ENCODE data around the gene DCD. TPM values are rescaled to one million over a fixed set of nuclear protein-coding genes. Genes with fewer than 3 reads are reported as not detected.

Gene DCD
- total and polyA plus RNA-seq, 2 experiments from 2014 or later: not detected

- no peaks in the 10 kb centered on the region for H3K9me3 ChIP-seq (ENCODE audit: low read depth)
- no peak overlapping the region for H3K4me2 ChIP-seq
- H3K9me2 ChIP-seq (replicated peaks; ENCODE audit: insufficient read depth): no peaks in the 10 kb centered on the region
- H3K27me3 ChIP-seq: peaks cover 27% of the 10 kb centered on the region
- no peak overlapping the region for H3K27ac ChIP-seq
- H3K4me3 ChIP-seq: no peak overlapping the region
- H3K4me1 ChIP-seq (ENCODE audit: insufficient read depth): peaks cover 3% of the 10 kb centered on the region
- no peak overlapping the region for H2AFZ ChIP-seq
- H3K36me3 ChIP-seq (replicated peaks; ENCODE audit: insufficient read depth, low read depth): no peaks in the 10 kb centered on the region
- TF ChIP-seq EZH2 (IDR thresholded peaks at IDR 0.05; ENCODE audit: borderline replicate concordance) (no peak), CTCF (IDR thresholded peaks at IDR 0.05; ENCODE audit: poor library complexity) (no peak), EZH2phosphoT487 (IDR thresholded peaks at IDR 0.05; ENCODE audit: low read depth, severe bottlenecking, unreplicated experiment) (no peak)
- 20% methylated on average over 2 of the region's 2 CpGs for WGBS (ENCODE audit: low lambda C conversion rate, missing lambda C conversion rate)
- DNase-seq (ENCODE audit: low spot score): no peak
- no peaks in the 10 kb centered on the region for H4K20me1 ChIP-seq (ENCODE audit: insufficient read depth, poor library complexity, severe bottlenecking)
- no peaks in the 10 kb centered on the region for H3K79me2 ChIP-seq
These were observed 6.8 kb upstream of the DCD start for GRCh38 chr12:54654926-54655325.

- 88% methylated on average over 9 of the region's 9 CpGs for WGBS (ENCODE audit: low lambda C conversion rate, missing lambda C conversion rate)
- H3K9me2 ChIP-seq (replicated peaks; ENCODE audit: insufficient read depth): no peaks in the 10 kb centered on the region
- no peak overlapping the region for H3K4me3 ChIP-seq
- H3K27ac ChIP-seq: no peak overlapping the region
- no peaks in the 10 kb centered on the region for H3K36me3 ChIP-seq (replicated peaks; ENCODE audit: insufficient read depth, low read depth)
- H3K4me1 ChIP-seq (ENCODE audit: insufficient read depth): no peaks in the 10 kb centered on the region
- H3K79me2 ChIP-seq: no peaks in the 10 kb centered on the region
- H3K27me3 ChIP-seq: peaks cover 32% of the 10 kb centered on the region
- TF ChIP-seq EZH2phosphoT487 (IDR thresholded peaks at IDR 0.05; ENCODE audit: low read depth, severe bottlenecking, unreplicated experiment) (no peak), EZH2 (IDR thresholded peaks at IDR 0.05; ENCODE audit: borderline replicate concordance) (no peak)
- no peaks in the 10 kb centered on the region for H4K20me1 ChIP-seq (ENCODE audit: insufficient read depth, poor library complexity, severe bottlenecking)
- H3K9me3 ChIP-seq (ENCODE audit: low read depth): no peaks in the 10 kb centered on the region
- no peak for DNase-seq (ENCODE audit: low spot score)
- H2AFZ ChIP-seq: no peak overlapping the region
- no peak overlapping the region for H3K4me2 ChIP-seq
These were observed 4.9 kb upstream of the DCD start for GRCh38 chr12:54653025-54653424.

GRCh38 chr12:54650889-54651288, 2.7 kb upstream of the DCD start:
- H4K20me1 ChIP-seq (ENCODE audit: insufficient read depth, poor library complexity, severe bottlenecking): no peaks in the 10 kb centered on the region
- TF ChIP-seq CTCF (IDR thresholded peaks at IDR 0.05; ENCODE audit: poor library complexity): no peak
- TF ChIP-seq EZH2phosphoT487 (IDR thresholded peaks at IDR 0.05; ENCODE audit: low read depth, severe bottlenecking, unreplicated experiment): no peak
- no peak for TF ChIP-seq EZH2 (IDR thresholded peaks at IDR 0.05; ENCODE audit: borderline replicate concordance)
- no peaks in the 10 kb centered on the region for H3K9me3 ChIP-seq (ENCODE audit: low read depth)
- H3K79me2 ChIP-seq: no peaks in the 10 kb centered on the region
- no peaks in the 10 kb centered on the region for H3K36me3 ChIP-seq (replicated peaks; ENCODE audit: insufficient read depth, low read depth)
- H2AFZ ChIP-seq: no peak overlapping the region
- no peaks in the 10 kb centered on the region for H3K4me1 ChIP-seq (ENCODE audit: insufficient read depth)
- no peaks in the 10 kb centered on the region for H3K9me2 ChIP-seq (replicated peaks; ENCODE audit: insufficient read depth)
- no peak overlapping the region for H3K4me2 ChIP-seq
- peaks cover 51% of the 10 kb centered on the region for H3K27me3 ChIP-seq
- WGBS (ENCODE audit: low lambda C conversion rate, missing lambda C conversion rate): 77% methylated on average over 5 of the region's 5 CpGs
- no peak overlapping the region for H3K27ac ChIP-seq
- H3K4me3 ChIP-seq: no peak overlapping the region
- DNase-seq (ENCODE audit: low spot score): no peak

- no peak for TF ChIP-seq EZH2phosphoT487 (IDR thresholded peaks at IDR 0.05; ENCODE audit: low read depth, severe bottlenecking, unreplicated experiment)
- no peak for TF ChIP-seq EZH2 (IDR thresholded peaks at IDR 0.05; ENCODE audit: borderline replicate concordance)
- TF ChIP-seq CTCF (IDR thresholded peaks at IDR 0.05; ENCODE audit: poor library complexity): no peak
- H2AFZ ChIP-seq: no peak overlapping the region
- H3K4me1 ChIP-seq (ENCODE audit: insufficient read depth): no peaks in the 10 kb centered on the region
- H3K4me2 ChIP-seq: no peak overlapping the region
- H3K4me3 ChIP-seq: no peak overlapping the region
- H3K9me3 ChIP-seq (ENCODE audit: low read depth): no peaks in the 10 kb centered on the region
- no peak overlapping the region for H3K27ac ChIP-seq
- no peaks in the 10 kb centered on the region for H3K36me3 ChIP-seq (replicated peaks; ENCODE audit: insufficient read depth, low read depth)
- no peaks in the 10 kb centered on the region for H3K9me2 ChIP-seq (replicated peaks; ENCODE audit: insufficient read depth)
- DNase-seq (ENCODE audit: low spot score): no peak
- no peaks in the 10 kb centered on the region for H3K79me2 ChIP-seq
- no peaks in the 10 kb centered on the region for H4K20me1 ChIP-seq (ENCODE audit: insufficient read depth, poor library complexity, severe bottlenecking)
- WGBS (ENCODE audit: low lambda C conversion rate, missing lambda C conversion rate): 39% methylated on average over 4 of the region's 4 CpGs
- peaks cover 55% of the 10 kb centered on the region for H3K27me3 ChIP-seq
These were observed 2.2 kb upstream of the DCD start for GRCh38 chr12:54650409-54650808.

Measured in hepatocyte (in vitro differentiated cells).